Skeletal muscle satellite cell (primary cell): Measurements from ENCODE around the gene SEMA3E.
"Not testable (repeated sequence)": the region's sequence is repeated elsewhere in the genome, so short reads cannot be mapped to it uniquely, and the experiment has no call there.

Source experiments
- H3K27me3 ChIP-seq: 2 replicates; pipeline ENCODE4 v1.7.0; 2013; ENCODE audit warnings: low read length; ENCODE audit not compliant: control insufficient read depth, insufficient read depth
- H3K36me3 ChIP-seq: 2 replicates; pipeline ENCODE4 v1.7.0; 2013; ENCODE audit warnings: mild to moderate bottlenecking, control low read depth, low read length; ENCODE audit not compliant: insufficient read depth
- H3K4me1 ChIP-seq: 2 replicates; pipeline ENCODE4 v1.7.0; 2013; ENCODE audit warnings: low read length; ENCODE audit not compliant: control insufficient read depth, insufficient read depth
- H3K4me2 ChIP-seq: 2 replicates; pipeline ENCODE4 v1.7.0; 2013; ENCODE audit warnings: mild to moderate bottlenecking, low read length
- H3K4me3 ChIP-seq: 2 replicates; pipeline ENCODE4 v1.7.0; 2013; ENCODE audit warnings: low read length
- H3K9ac ChIP-seq: 2 replicates; pipeline ENCODE4 v1.7.0; 2013; ENCODE audit warnings: mild to moderate bottlenecking, low read depth, low read length, moderate library complexity
- H3K9me3 ChIP-seq: replicated peaks from 2 replicates; pipeline ENCODE4 v1.7.0; 2013; ENCODE audit warnings: mild to moderate bottlenecking, control low read depth, low read length

The SEMA3E gene

DNA sequence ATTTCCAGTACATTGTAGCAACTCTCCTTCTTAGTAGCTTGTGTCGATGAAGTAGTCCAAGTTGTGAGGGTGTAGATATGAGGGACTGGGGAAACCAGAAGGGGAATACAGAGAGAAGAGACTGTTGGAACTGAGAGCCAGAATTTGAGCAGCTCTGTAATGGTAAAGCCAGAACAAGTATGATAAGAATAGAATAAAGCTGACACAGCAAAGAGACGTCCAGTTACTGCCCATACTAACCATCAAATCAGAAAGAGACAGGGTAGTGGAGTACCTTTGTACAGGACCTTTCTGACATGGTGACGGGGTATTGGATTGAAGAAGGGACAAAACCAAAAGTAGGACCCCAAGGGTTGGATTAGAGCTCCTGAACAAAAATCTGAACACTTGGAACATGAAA, 206.0 kb downstream of the SEMA3E start:
- Histone ChIP-seq H3K4me3 (no peak overlapping the region), H3K9ac (no peak overlapping the region), H3K36me3 (no peaks in the 10 kb centered on the region)

DNA sequence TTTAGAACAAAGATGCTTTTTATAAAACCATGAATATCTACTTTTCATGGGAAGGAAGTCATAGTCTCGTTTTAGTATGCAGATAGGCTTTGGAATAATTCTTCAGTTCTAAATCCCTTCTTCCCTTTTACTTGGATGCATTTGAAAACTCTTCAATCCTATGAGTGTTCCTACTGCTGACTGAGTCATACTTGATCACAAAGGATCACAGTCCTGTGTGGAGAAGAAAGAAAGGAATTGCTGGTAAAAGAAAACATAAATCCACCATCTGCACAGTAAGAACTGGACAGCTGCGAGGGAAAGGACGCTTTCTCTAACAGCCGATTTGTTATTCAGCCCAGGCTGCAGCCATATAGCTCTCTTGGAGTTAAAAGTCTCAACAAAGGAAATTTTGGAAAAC, 209.9 kb downstream of the SEMA3E start:
- Histone ChIP-seq H3K9me3 (no peaks in the 10 kb centered on the region), H3K4me1 (no peaks in the 10 kb centered on the region), H3K9ac (no peak overlapping the region), H3K4me2 (no peak overlapping the region), H3K4me3 (no peak overlapping the region), H3K36me3 (no peaks in the 10 kb centered on the region), H3K27me3 (peaks cover 23% of the 10 kb centered on the region)

More for the DNA sequence above, 206.0 kb downstream of the SEMA3E start:
- Histone ChIP-seq H3K4me2 (no peak overlapping the region), H3K9me3 (no peaks in the 10 kb centered on the region), H3K4me1 (no peaks in the 10 kb centered on the region), H3K27me3 (peaks cover 19% of the 10 kb centered on the region)

DNA sequence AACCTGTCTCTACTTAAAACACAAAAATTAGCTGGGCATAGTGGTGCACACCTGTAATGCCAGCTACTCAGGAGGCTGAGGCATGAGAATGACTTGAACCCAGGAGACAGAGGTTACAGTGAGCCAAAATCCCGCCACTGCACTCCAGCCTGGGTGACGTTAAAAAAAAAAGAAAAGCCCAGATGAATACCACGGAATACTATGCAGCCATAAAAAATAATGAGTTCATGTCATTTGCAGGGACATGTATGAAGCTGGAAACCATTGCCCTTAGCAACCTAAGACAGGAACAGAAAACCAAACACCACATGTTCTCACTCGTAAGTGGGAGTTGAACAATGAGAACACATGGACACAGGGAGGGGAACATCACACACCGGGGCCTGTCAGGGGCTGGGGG, 218.7 kb downstream of the SEMA3E start:
- H3K9me3 ChIP-seq, H3K4me1 ChIP-seq, H3K4me3 ChIP-seq, H3K4me2 ChIP-seq, H3K36me3 ChIP-seq, H3K9ac ChIP-seq: not testable (repeated sequence)
- H3K27me3 ChIP-seq, result peaks cover 10% of the 10 kb centered on the region

DNA sequence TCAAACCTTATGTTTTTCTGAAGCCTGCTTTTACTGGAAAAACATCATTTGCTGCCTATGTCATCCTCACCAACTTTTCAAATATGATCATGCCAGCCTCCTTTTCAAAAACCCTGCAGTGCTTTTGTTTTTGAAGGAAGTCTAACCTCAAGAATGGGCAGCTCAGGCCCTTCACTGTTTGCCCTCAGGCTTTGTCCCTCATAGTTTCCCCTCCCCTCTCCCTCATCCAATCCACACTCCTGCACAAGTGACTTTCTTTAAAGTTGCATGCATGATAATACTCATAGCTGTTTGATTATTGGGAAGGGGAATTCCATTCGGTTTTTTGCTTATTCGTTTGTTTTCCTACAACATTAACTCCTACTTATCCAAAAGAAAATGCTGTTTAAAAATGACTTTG, 219.4 kb downstream of the SEMA3E start:
- Histone ChIP-seq H3K9ac (no peak overlapping the region), H3K4me3 (no peak overlapping the region), H3K9me3 (no peaks in the 10 kb centered on the region), H3K36me3 (no peaks in the 10 kb centered on the region), H3K4me1 (no peaks in the 10 kb centered on the region), H3K27me3 (peaks cover 10% of the 10 kb centered on the region), H3K4me2 (no peak overlapping the region)

DNA sequence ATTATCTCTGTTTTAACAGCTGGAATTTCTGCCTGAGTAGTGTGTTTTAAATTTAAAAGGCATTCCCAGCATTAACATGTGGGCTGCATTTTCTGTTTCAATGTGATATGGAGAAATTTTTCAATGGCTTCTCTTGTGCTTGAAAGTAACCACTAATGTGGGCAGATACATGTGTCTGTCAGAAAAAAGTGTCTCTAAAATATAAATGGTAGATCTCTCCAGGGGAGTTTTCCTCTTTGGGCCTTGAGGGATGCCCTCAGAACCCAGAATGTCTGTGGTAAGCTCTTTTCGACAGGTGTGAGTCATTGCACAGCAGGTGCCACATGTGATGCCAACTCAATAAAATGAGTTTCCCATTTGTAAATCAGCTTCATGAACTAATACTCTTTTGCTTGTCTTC, 221.1 kb downstream of the SEMA3E start:
- no peaks in the 10 kb centered on the region for H3K36me3 ChIP-seq
- no peak overlapping the region for H3K4me2 ChIP-seq
- no peaks in the 10 kb centered on the region for H3K9me3 ChIP-seq
- no peak overlapping the region for H3K9ac ChIP-seq
- H3K4me3 ChIP-seq, result no peak overlapping the region
- H3K4me1 ChIP-seq, result no peaks in the 10 kb centered on the region
- peaks cover 10% of the 10 kb centered on the region for H3K27me3 ChIP-seq

DNA sequence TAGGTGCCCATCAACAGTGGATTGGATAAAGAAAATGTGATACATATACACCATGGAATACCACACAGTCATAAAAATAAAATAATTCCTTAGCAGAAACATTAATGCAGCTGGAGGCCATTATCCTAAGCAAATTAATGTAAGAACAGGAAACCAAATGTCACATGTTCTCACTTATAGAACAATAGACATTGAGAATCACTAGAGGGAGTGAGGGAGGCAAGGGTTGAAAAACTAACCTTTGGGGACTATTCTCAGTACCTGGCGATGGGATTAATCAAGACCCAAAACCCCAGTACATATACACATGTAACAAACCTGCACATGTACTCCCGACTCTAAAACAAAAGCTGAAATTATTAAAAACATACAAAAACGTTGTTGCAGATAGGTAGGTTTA, 222.6 kb downstream of the SEMA3E start:
- no peak overlapping the region for H3K4me3 ChIP-seq

DNA sequence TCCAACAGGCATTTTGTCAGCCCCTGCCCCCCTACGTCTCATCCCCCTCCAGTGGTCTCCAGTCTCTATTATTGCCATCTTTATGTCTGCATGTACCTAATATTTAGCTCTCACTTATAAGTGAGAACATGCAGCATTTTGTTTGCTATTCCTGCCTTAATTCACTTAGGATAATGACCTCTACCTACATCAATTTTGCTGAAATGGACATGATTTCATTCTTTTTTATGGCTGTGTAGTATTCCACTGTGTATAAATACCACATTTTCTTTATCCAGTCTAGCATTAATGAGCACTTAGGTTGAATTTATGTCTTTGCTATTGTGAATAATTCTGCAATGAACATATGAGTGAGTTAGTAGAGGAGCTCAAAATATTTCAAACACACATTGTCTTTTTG, 229.9 kb downstream of the SEMA3E start:
- no peaks in the 10 kb centered on the region for H3K4me1 ChIP-seq

More for the DNA sequence above, 222.6 kb downstream of the SEMA3E start:
- no peaks in the 10 kb centered on the region for H3K9me3 ChIP-seq
- no peaks in the 10 kb centered on the region for H3K36me3 ChIP-seq
- H3K4me1 ChIP-seq, result no peaks in the 10 kb centered on the region
- H3K27me3 ChIP-seq, result peaks cover 10% of the 10 kb centered on the region
- H3K4me2 ChIP-seq, result no peak overlapping the region
- no peak overlapping the region for H3K9ac ChIP-seq

DNA sequence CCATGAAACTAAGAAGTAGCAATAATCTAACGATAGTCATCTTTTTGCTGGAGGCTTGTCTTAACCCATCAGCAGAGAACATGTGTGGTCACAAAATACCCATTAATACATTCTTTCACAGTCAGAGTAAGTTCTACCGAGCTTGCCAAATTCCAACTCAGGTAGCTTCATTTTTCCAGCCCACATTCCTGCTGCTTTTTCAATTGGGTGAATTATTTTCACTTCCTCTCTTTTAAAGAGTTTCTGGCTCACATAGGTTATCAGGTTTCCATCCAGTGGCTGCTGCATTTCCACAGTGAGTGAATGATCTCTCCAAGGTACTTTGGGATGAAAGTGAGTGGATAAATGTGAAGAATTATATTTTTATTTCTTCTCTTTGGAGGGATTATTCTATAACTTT, 233.1 kb downstream of the SEMA3E start:
- Histone ChIP-seq H3K4me3 (no peak overlapping the region), H3K4me2 (no peak overlapping the region), H3K4me1 (no peaks in the 10 kb centered on the region), H3K36me3 (no peaks in the 10 kb centered on the region), H3K9me3 (no peaks in the 10 kb centered on the region), H3K9ac (no peak overlapping the region), H3K27me3 (peaks cover 38% of the 10 kb centered on the region)

More for the DNA sequence above, 229.9 kb downstream of the SEMA3E start:
- H3K4me2 ChIP-seq, result no peak overlapping the region
- H3K9me3 ChIP-seq, result no peaks in the 10 kb centered on the region
- H3K9ac ChIP-seq, result no peak overlapping the region
- H3K4me3 ChIP-seq, result no peak overlapping the region
- no peaks in the 10 kb centered on the region for H3K36me3 ChIP-seq
- peaks cover 24% of the 10 kb centered on the region for H3K27me3 ChIP-seq

DNA sequence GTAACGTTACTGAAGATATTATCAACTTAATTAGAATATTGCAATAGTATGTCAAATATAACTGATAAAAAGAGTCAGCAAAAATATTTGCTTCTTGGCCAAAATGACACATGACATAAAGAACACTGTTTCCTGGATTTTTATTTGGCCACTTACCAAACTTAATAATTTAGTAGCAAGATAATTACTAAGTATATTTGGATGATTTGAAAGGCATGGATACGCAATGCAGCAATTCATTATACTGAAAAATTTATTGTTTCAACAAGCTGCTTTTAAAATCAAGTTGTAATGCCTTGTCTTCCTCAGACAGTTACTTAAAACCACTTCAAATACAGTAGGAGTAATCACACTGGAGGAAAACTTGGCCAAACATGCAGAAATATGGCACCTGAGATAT, 234.0 kb downstream of the SEMA3E start:
- Histone ChIP-seq H3K9ac (no peak overlapping the region), H3K27me3 (peaks cover 33% of the 10 kb centered on the region), H3K4me1 (no peaks in the 10 kb centered on the region), H3K4me2 (no peak overlapping the region), H3K36me3 (no peaks in the 10 kb centered on the region), H3K4me3 (no peak overlapping the region), H3K9me3 (no peaks in the 10 kb centered on the region)

DNA sequence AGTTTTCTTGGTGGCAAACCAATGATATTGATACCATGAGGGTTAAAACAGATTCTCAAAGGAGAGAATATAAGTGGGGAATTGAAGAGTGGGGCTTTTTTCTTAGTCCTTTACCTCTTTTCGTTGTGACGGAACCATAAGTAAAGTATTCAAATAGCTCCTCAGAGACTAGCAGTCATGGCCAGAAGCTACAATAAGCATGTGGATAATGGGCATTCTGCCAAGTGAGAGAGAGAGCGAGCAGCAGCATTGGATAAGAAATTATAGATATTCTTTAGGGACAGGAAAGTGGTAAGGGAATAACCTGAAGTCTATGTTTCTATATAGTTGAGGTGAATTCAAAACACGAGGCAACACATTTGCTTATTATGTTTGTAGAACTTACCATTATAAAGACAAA, 235.1 kb downstream of the SEMA3E start:
- Histone ChIP-seq H3K4me3 (no peak overlapping the region), H3K9ac (no peak overlapping the region), H3K27me3 (peaks cover 37% of the 10 kb centered on the region), H3K9me3 (no peaks in the 10 kb centered on the region), H3K4me2 (no peak overlapping the region), H3K36me3 (no peaks in the 10 kb centered on the region), H3K4me1 (no peaks in the 10 kb centered on the region)

DNA sequence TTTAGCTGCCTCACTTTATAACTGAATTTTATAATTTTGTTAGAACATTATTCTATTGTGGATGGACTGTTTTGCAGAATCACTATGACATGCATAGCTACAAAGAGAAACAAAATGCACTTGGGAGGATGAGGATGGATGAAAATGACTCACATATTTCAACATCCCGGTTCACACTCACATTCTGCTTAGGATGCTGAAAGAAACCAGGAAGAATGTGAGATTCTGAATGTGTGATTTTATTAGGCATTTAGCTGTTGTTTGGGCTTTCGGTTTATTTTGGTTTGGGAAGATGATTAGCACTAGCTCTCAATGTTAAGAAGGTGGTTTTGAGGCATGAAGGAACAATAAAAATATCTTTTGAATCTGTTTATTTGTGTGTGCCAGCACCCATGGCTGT, 235.5 kb downstream of the SEMA3E start:
- peaks cover 40% of the 10 kb centered on the region for H3K27me3 ChIP-seq
- no peaks in the 10 kb centered on the region for H3K4me1 ChIP-seq
- no peaks in the 10 kb centered on the region for H3K9me3 ChIP-seq
- no peaks in the 10 kb centered on the region for H3K36me3 ChIP-seq
- no peak overlapping the region for H3K9ac ChIP-seq
- H3K4me3 ChIP-seq, result no peak overlapping the region
- H3K4me2 ChIP-seq, result no peak overlapping the region

DNA sequence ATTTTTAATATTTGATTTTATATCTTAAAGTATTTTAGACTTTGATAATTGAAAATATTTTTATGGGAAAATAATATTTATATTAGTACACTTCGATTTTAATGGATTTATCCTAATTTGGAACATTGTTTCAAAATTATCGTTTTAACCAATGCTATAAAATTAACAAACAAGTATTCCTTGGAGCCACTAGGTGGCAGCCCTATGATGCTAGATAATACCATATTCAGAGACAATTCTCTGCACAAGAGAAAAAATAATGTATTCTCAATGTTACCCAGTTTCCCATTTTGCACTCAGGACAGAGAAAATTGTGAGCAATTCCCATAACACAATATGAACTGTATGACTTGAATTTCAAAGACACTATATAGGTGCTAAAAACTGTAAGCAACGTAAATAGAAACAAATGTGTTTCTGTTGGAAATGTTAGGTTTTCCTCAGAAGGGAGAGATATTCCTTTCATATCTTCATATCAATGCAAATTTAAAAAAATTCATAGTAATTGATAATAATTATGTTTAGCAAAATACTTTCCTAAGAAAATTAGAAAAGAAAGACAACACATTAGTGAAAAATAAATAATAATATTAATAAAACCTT, 237.8 kb downstream of the SEMA3E start:
- H3K4me2 ChIP-seq, result no peak overlapping the region
- H3K9me3 ChIP-seq, result no peaks in the 10 kb centered on the region
- H3K9ac ChIP-seq, result no peak overlapping the region
- no peaks in the 10 kb centered on the region for H3K4me1 ChIP-seq
- H3K27me3 ChIP-seq, result peaks cover 32% of the 10 kb centered on the region
- no peak overlapping the region for H3K4me3 ChIP-seq
- H3K36me3 ChIP-seq, result no peaks in the 10 kb centered on the region
